B cell (primary cell): ENCODE measurements around the gene MARVELD1. TPM values are rescaled to one million over a fixed set of nuclear protein-coding genes. Genes with fewer than 3 reads are reported as not detected.

Source experiments
- ATAC-seq: fragments of 200-7000 bp; cut with Tn5 transposase; one replicate; pipeline ENCODE4 v1.10.0; 2021; ENCODE audit warnings: low read depth, mild to moderate bottlenecking, moderate number of reproducible peaks, moderate library complexity
- CTCF ChIA-PET: fragments of 350-600 bp; sonication (Branson Sonifier 250); formaldehyde crosslinking; loops from one replicate; lab custom pipeline; 2021; ENCODE audit warnings: antibody characterized with exemption, inconsistent platforms; lab: Charles Lee
- POLR2A ChIA-PET: fragments of 350-600 bp; sonication (Branson Sonifier 250); formaldehyde crosslinking; loops from one replicate; lab custom pipeline; 2021; ENCODE audit warnings: antibody characterized with exemption; lab: Charles Lee
- DNase-seq: peaks from one replicate; pipeline ENCODE4 v3.0.0; 2013
- H2AFZ ChIP-seq: 2 replicates; pipeline ENCODE4 v1.6.1; 2012; ENCODE audit warnings: mild to moderate bottlenecking, low read depth, low read length; ENCODE audit not compliant: insufficient read depth, poor library complexity, severe bottlenecking
- H3K27ac ChIP-seq, 2 donors: 1 replicate in 1 of 2; 2 replicates in 1 of 2; pipeline ENCODE4 v1.5.1; 2012 to 2013; ENCODE audit warnings: low read length in 2 of 2, mild to moderate bottlenecking in 2 of 2, moderate library complexity in 1 of 2
- H3K27me3 ChIP-seq, 4 experiments: fragments of 200-600 bp in 1 of 4; sonication (generic) in 1 of 4; replicated peaks in 1 of 4; 1 replicate in 2 of 4; 2 replicates in 2 of 4; pipeline versions ENCODE4 v1.6.1 to v1.7.0; 2013 to 2016; ENCODE audit warnings: low read length in 3 of 4, mild to moderate bottlenecking in 2 of 4, mixed read lengths in 1 of 4, moderate library complexity in 1 of 4; ENCODE audit not compliant: insufficient read depth in 4 of 4, control insufficient read depth in 3 of 4; ENCODE audit errors: control extremely low read depth in 1 of 4
- H3K36me3 ChIP-seq, 2 experiments: replicated peaks in 1 of 2; 1 replicate in 1 of 2; 2 replicates in 1 of 2; pipeline versions ENCODE4 v1.6.1 to v1.7.1; 2013; ENCODE audit warnings: low read length in 1 of 2; ENCODE audit not compliant: insufficient read depth in 2 of 2, control insufficient read depth in 1 of 2; ENCODE audit errors: control extremely low read depth in 1 of 2, extremely low read depth in 1 of 2
- H3K4me1 ChIP-seq, 2 donors: fragments of 200-600 bp in 1 of 2; sonication (generic) in 1 of 2; 1 replicate in 1 of 2; 2 replicates in 1 of 2; pipeline versions ENCODE4 v1.5.1 to v1.6.1; 2013 to 2017; ENCODE audit warnings: low read length in 2 of 2; ENCODE audit not compliant: control insufficient read depth in 2 of 2, insufficient read depth in 2 of 2
- H3K4me2 ChIP-seq: replicated peaks from 2 replicates; pipeline ENCODE3; 2012; ENCODE audit warnings: mild to moderate bottlenecking, low read depth, low read length; ENCODE audit not compliant: poor library complexity, severe bottlenecking
- H3K4me3 ChIP-seq, 5 experiments: fragments of 200-600 bp in 1 of 5; sonication (generic) in 1 of 5; 1 replicate in 3 of 5; 2 replicates in 2 of 5; pipeline versions ENCODE4 v1.5.1 to v1.7.0; 2011 to 2016; ENCODE audit warnings: low read length in 4 of 5, mild to moderate bottlenecking in 4 of 5, low read depth in 2 of 5, control low read depth in 1 of 5, moderate library complexity in 1 of 5; ENCODE audit not compliant: insufficient read depth in 1 of 5; ENCODE audit errors: control extremely low read depth in 1 of 5, extremely low read depth in 1 of 5
- H3K79me2 ChIP-seq: fragments of 200-600 bp; sonication (generic); one replicate; pipeline ENCODE4 v1.6.0; 2016; ENCODE audit warnings: low read length; ENCODE audit not compliant: control insufficient read depth, insufficient read depth
- H3K9ac ChIP-seq: fragments of 200-600 bp; sonication (generic); 2 replicates; pipeline ENCODE4 v1.6.1; 2017; ENCODE audit warnings: mild to moderate bottlenecking, low read length, moderate library complexity
- H3K9me3 ChIP-seq, 3 donors: one replicate each; pipeline versions ENCODE4 v1.6.1 to v1.7.1; 2013; ENCODE audit warnings: low read length in 2 of 3; ENCODE audit not compliant: control insufficient read depth in 2 of 3, insufficient read depth in 1 of 3; ENCODE audit errors: control extremely low read depth in 1 of 3
- H4K20me1 ChIP-seq: 2 replicates; pipeline ENCODE4 v1.6.0; 2012; ENCODE audit warnings: mild to moderate bottlenecking, low read length; ENCODE audit not compliant: insufficient read depth, control insufficient read depth, poor library complexity, severe bottlenecking
- H3K27ac Mint-ChIP-seq: one replicate; pipeline ENCODE4 v1.8.0; 2021; ENCODE audit warnings: mixed read lengths
- H3K27me3 Mint-ChIP-seq: one replicate; pipeline ENCODE4 v1.8.0; 2021; ENCODE audit warnings: mixed read lengths
- H3K4me1 Mint-ChIP-seq: one replicate; pipeline ENCODE4 v1.8.0; 2021; ENCODE audit warnings: mixed read lengths
- H3K4me3 Mint-ChIP-seq: one replicate; pipeline ENCODE4 v1.8.0; 2021; ENCODE audit warnings: mixed read lengths
- H3K9me3 Mint-ChIP-seq: one replicate; pipeline ENCODE4 v1.8.0; 2022; ENCODE audit warnings: mixed read lengths; ENCODE audit not compliant: insufficient read depth
- EZH2 ChIP-seq: IDR thresholded peaks from 2 replicates; pipeline ENCODE4 v1.6.1; 2012; ENCODE audit warnings: borderline replicate concordance, low read depth, mild to moderate bottlenecking, moderate library complexity, low read length; ENCODE audit not compliant: insufficient read depth, poor library complexity, severe bottlenecking
- WGBS: methylation state at CpG from one replicate; pipeline ENCODE4 v1.1.5; 2013; ENCODE audit warnings: missing lambda C conversion rate; ENCODE audit not compliant: insufficient coverage; 5-methylcytosine and 5-hydroxymethylcytosine counted together
- intact Hi-C: fragments of 100-400 bp; cut with micrococcal nuclease; formaldehyde crosslinking; loops from one replicate; pipeline ENCODE4 v1.10.0; 2022
- polyA plus RNA-seq: library from polyadenylated mRNA; depleted of rRNA; stranded (reverse); fragments of >200 nt; gene quantifications from 2 replicates; pipeline ENCODE4 v1.2.3, GENCODE V29; 2012
- total RNA-seq, 2 donors: library from RNA; stranded (reverse); fragments of 120-200 nt in 1 of 2; gene quantifications; 1 replicate in 1 of 2; 2 replicates in 1 of 2; pipeline versions ENCODE4 v1.2.3 to v1.2.4, GENCODE V29; 2013 to 2022
- TF ChIP-seq, protein P1 (sequence below): fragments of 200-600 bp; IDR thresholded peaks from one replicate; pipeline ENCODE4 v1.8.0; 2022; ENCODE audit warnings: antibody characterized with exemption, mild to moderate bottlenecking

The MARVELD1 gene
- total and polyA plus RNA-seq, 2 donors (not counting 1 experiment from before 2014, with no cell fraction given) = 0.45 to 0.54 TPM

DNA sequence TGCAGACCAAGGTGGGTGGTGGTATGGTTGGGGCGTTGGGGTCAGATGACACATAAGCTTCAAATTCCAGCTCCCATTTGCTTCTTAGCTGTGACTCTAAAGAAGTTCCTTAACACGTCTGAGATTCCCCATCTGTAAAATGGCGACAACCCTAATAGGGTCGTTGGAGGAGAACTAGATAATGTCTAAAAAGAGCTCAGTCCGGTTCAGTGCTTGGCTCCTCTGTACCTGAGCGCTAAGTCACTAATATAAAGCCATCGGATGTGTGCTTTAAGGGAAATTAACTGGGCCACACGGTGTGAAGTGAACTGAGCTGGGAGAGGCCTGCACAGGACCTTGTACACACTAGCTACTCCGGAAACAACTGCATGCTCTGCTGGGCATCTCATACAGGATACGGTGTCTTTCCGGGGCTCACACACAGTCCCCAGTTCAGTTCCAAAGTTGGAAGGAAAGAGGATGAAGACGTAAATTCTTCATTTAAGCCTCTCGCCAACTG, 22.9 kb downstream of the MARVELD1 start:
- ATAC-seq (peak; percentile 11), DNase-seq (no peak)
- POLR2A ChIA-PET = interaction anchor here (2.2 kb wide), 2 partner anchors 50 to 96 kb away, joined by 7 to 17 read pairs; partner anchors contain the start of genes AVPI1 and PI4K2A
- no peak for TF ChIP-seq EZH2
- TF ChIP-seq, protein P1, sequence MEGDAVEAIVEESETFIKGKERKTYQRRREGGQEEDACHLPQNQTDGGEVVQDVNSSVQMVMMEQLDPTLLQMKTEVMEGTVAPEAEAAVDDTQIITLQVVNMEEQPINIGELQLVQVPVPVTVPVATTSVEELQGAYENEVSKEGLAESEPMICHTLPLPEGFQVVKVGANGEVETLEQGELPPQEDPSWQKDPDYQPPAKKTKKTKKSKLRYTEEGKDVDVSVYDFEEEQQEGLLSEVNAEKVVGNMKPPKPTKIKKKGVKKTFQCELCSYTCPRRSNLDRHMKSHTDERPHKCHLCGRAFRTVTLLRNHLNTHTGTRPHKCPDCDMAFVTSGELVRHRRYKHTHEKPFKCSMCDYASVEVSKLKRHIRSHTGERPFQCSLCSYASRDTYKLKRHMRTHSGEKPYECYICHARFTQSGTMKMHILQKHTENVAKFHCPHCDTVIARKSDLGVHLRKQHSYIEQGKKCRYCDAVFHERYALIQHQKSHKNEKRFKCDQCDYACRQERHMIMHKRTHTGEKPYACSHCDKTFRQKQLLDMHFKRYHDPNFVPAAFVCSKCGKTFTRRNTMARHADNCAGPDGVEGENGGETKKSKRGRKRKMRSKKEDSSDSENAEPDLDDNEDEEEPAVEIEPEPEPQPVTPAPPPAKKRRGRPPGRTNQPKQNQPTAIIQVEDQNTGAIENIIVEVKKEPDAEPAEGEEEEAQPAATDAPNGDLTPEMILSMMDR = no peak
- intact Hi-C loops = loop anchor here (2.0 to 5.0 kb wide), 2 partner anchors 104 to 1886 kb away; partner anchors contain the start of genes MORN4 and SLC25A28
- Histone ChIP-seq H3K4me3 (peak overlapping the region in 4 of 5 experiments; percentile 73 to 97 (median 85)), H3K79me2 (peaks cover 40% of the 10 kb centered on the region), H3K27ac (peak overlapping the region; percentile 92 to 97), H3K27me3 (no peaks in the 10 kb centered on the region), H4K20me1 (peaks cover 9% of the 10 kb centered on the region), H3K4me1 (peaks cover 25 to 39% of the 10 kb centered on the region in 2 donors), H3K9ac (peak overlapping the region; percentile 97), H3K36me3 (peaks cover 0 to 20% of the 10 kb centered on the region in 2 experiments), H3K9me3 (no peaks in the 10 kb centered on the region), H2AFZ (peak overlapping the region; percentile 89), H3K4me2 (peak overlapping the region; percentile 84)
- Mint-ChIP-seq H3K27ac (peak overlapping the region; percentile 100), H3K4me3 (peak overlapping the region; percentile 100), H3K9me3 (no peaks in the 10 kb centered on the region), H3K27me3 (no peaks in the 10 kb centered on the region), H3K4me1 (peaks cover 51% of the 10 kb centered on the region)
- 65% methylated on average over 12 of the region's 13 CpGs for WGBS
- CTCF ChIA-PET = interaction anchor here (0.5 to 11.1 kb wide), 11 partner anchors 11 to 1700 kb away, joined by 3 to 267 read pairs (median 9); partner anchors contain the start of genes AVPI1 and MARVELD1
